Breast epithelium (tissue), 3 donors: ENCODE data around the gene DNAJB1.

Source experiments
- POLR2A ChIP-seq: fragments of 450-650 bp; IDR thresholded peaks from one replicate; pipeline ENCODE4 v1.6.1; 2016; ENCODE audit warnings: antibody characterized with exemption, mild to moderate bottlenecking, moderate library complexity
- POLR2AphosphoS5 ChIP-seq, 3 donors: sonication (generic); formaldehyde crosslinking; IDR thresholded peaks; one replicate each; pipeline ENCODE4 v1.6.1; 2017; ENCODE audit warnings: antibody characterized with exemption in 3 of 3
- TF ChIP-seq, protein P1 (sequence below), 3 donors: fragments of 450-650 bp; IDR thresholded peaks; one replicate each; pipeline ENCODE4 v1.5.1; 2016 to 2017; ENCODE audit warnings: antibody characterized with exemption in 3 of 3, mild to moderate bottlenecking in 3 of 3, moderate library complexity in 3 of 3

GRCh38 chr19:14474827-14475226 lies 43.4 kb downstream of the DNAJB1 start:
- TF ChIP-seq, protein P1, sequence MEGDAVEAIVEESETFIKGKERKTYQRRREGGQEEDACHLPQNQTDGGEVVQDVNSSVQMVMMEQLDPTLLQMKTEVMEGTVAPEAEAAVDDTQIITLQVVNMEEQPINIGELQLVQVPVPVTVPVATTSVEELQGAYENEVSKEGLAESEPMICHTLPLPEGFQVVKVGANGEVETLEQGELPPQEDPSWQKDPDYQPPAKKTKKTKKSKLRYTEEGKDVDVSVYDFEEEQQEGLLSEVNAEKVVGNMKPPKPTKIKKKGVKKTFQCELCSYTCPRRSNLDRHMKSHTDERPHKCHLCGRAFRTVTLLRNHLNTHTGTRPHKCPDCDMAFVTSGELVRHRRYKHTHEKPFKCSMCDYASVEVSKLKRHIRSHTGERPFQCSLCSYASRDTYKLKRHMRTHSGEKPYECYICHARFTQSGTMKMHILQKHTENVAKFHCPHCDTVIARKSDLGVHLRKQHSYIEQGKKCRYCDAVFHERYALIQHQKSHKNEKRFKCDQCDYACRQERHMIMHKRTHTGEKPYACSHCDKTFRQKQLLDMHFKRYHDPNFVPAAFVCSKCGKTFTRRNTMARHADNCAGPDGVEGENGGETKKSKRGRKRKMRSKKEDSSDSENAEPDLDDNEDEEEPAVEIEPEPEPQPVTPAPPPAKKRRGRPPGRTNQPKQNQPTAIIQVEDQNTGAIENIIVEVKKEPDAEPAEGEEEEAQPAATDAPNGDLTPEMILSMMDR (IDR thresholded peaks at IDR 0.05), result no peak
- TF ChIP-seq POLR2A (no peak), POLR2AphosphoS5 (IDR thresholded peaks at IDR 0.05) (no peak)
